HepG2 (cell line): Measurements from ENCODE around the gene NDUFB10. TPM values are rescaled to one million over a fixed set of nuclear protein-coding genes. Genes with fewer than 3 reads are reported as not detected.

Experiments
- GZF1 ChIP-seq: sonication (generic); formaldehyde crosslinking; IDR thresholded peaks from 2 replicates; pipeline ENCODE4 v1.5.1; 2020; ENCODE audit warnings: mild to moderate bottlenecking, missing genetic modification reagents
- IKZF4 ChIP-seq: sonication (generic); formaldehyde crosslinking; IDR thresholded peaks from 2 replicates; pipeline ENCODE4 v1.5.1; 2020; ENCODE audit warnings: borderline replicate concordance, mild to moderate bottlenecking, low read depth, missing genetic modification reagents; ENCODE audit errors: not compliant biosample characterization
- NONO ChIP-seq, 2 experiments: fragments of 450-650 bp in 1 of 2; sonication (generic) in 1 of 2; formaldehyde crosslinking in 1 of 2; IDR thresholded peaks in 1 of 2; conservative IDR thresholded peaks in 1 of 2; 2 replicates each; pipeline versions ENCODE4 v1.6.1 to v1.8.0; 2017 to 2022; ENCODE audit warnings: mild to moderate bottlenecking in 1 of 2, missing genetic modification reagents in 1 of 2, moderate library complexity in 1 of 2
- RBAK ChIP-seq: sonication (generic); formaldehyde crosslinking; IDR thresholded peaks from 2 replicates; pipeline ENCODE4 v1.5.1; 2020; ENCODE audit warnings: mild to moderate bottlenecking, missing genetic modification reagents
- TCF7 ChIP-seq: sonication (generic); IDR thresholded peaks from 2 replicates; pipeline ENCODE4 v1.6.1; 2016; ENCODE audit warnings: antibody characterized with exemption, low read depth
- TEAD3 ChIP-seq: optimal IDR thresholded peaks from 2 replicates; pipeline ENCODE3; 2016; ENCODE audit warnings: borderline replicate concordance
- ZEB1 ChIP-seq: IDR thresholded peaks from 2 replicates; pipeline ENCODE4 v1.6.1; 2012; ENCODE audit warnings: mild to moderate bottlenecking, low read depth, inconsistent platforms; ENCODE audit not compliant: insufficient replicate concordance
- ZFP82 ChIP-seq: sonication (generic); formaldehyde crosslinking; IDR thresholded peaks from 2 replicates; pipeline ENCODE4 v1.5.1; 2020; ENCODE audit warnings: mild to moderate bottlenecking, missing genetic modification reagents, borderline replicate concordance
- ZNF335 ChIP-seq: sonication (generic); formaldehyde crosslinking; IDR thresholded peaks from 2 replicates; pipeline ENCODE4 v1.4.0; 2020; ENCODE audit warnings: missing genetic modification reagents
- ZNF431 ChIP-seq: sonication (generic); formaldehyde crosslinking; IDR thresholded peaks from 2 replicates; pipeline ENCODE4 v1.9.0; 2022; ENCODE audit warnings: missing genetic modification reagents, low read depth, mild to moderate bottlenecking, borderline replicate concordance
- ZNF878 ChIP-seq: sonication (generic); formaldehyde crosslinking; IDR thresholded peaks from 2 replicates; pipeline ENCODE4 v1.8.1; 2023; ENCODE audit warnings: mild to moderate bottlenecking, missing genetic modification reagents, moderate library complexity
- ZSCAN20 ChIP-seq: sonication (generic); formaldehyde crosslinking; IDR thresholded peaks from 2 replicates; pipeline ENCODE4 v1.4.0; 2020; ENCODE audit warnings: missing genetic modification reagents, mild to moderate bottlenecking, borderline replicate concordance
- polyA plus RNA-seq, 8 experiments: library from polyadenylated mRNA; depleted of rRNA in 3 of 8; stranded (reverse) in 7 of 8; unstranded in 1 of 8; fragments of >200 nt; fragmentation: Illumina TruSeq in 4 of 8; extraction: Trizol in 4 of 8; gene quantifications; 2 replicates each; pipeline versions ENCODE4 v1.2.1 to v1.2.3, GENCODE V29; 2011 to 2016; ENCODE audit warnings: low read depth in 4 of 8, missing spikeins in 1 of 8, mixed read lengths in 1 of 8; ENCODE audit not compliant: insufficient read depth in 1 of 8
- total RNA-seq, 5 experiments: library from RNA; depleted of rRNA; stranded (reverse); fragments of >200 nt; fragmentation: Illumina TruSeq; extraction: Trizol; gene quantifications; 2 replicates each; pipeline ENCODE4 v1.2.3, GENCODE V29; 2016; ENCODE audit warnings: low read depth in 1 of 5
- TF ChIP-seq, protein P1 (sequence below): sonication (generic); formaldehyde crosslinking; IDR thresholded peaks from 2 replicates; pipeline ENCODE4 v1.8.1; 2023; ENCODE audit warnings: mild to moderate bottlenecking, inconsistent platforms, moderate library complexity, missing genetic modification reagents, borderline replicate concordance
- TF ChIP-seq, protein P2 (sequence below): sonication (generic); formaldehyde crosslinking; IDR thresholded peaks from 2 replicates; pipeline ENCODE4 v1.4.0; 2020; ENCODE audit warnings: mild to moderate bottlenecking, low read depth, missing genetic modification reagents
- TF ChIP-seq, protein P3 (sequence below): sonication (generic); formaldehyde crosslinking; IDR thresholded peaks from 2 replicates; pipeline ENCODE4 v1.4.0; 2020; ENCODE audit warnings: missing genetic modification reagents, borderline replicate concordance
- TF ChIP-seq, protein P4 (sequence below): sonication (generic); formaldehyde crosslinking; IDR thresholded peaks from 2 replicates; pipeline ENCODE4 v1.5.0; 2020; ENCODE audit warnings: missing genetic modification reagents

Gene NDUFB10
- total and polyA plus RNA-seq, 2 of the 13 experiments (the other 11 are each of a cell fraction or from before 2014, with no cell fraction given), result 68.6 to 157 TPM

DNA sequence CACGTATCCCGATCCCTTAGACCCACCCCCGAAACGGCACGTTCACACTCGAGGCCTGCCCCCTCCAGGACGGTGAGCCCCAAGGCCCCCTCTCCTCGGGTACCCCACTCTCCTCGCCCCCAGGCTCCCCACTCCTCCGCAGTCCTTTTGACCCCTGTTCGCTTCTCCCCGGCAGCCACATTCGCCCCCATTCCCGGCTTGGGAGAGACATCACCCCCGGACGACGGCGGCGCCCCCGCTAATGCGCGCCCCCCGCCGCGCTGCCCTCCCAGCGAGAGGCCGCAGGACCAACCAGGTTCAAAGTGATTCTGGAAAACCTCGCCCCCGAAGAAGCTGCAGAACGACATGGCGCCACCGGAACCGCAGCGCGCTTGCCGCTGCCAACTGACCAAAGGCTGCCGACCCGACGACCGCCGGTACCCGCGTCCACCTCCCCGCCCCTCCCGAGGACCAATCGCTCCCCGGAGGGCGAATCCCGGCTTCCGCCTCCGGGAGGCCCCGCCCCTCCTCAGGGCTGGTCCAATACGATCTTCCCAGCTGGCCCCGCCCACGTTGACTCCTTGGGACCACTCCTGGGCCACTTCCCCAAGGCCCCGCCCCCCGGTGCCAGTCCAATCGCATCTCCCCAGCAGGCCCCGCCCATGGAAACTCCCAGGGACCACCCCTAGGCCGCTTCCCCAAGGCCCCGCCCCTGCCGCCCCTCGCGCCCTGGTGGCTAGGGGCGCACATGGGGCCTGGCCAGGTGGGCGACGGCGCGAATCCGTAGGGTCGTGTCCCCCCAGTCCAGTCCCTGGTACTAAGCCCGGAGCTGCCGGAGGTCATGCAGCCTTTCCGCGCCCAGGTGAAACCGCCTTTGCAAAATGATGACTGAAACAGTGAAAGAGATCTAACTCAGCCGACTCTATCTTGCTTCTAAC lies 16.3 kb upstream of the NDUFB10 start, which contains the start of gene MSRB1 (continued):
- TF ChIP-seq NONO (IDR thresholded peaks at IDR 0.05) (no peak), NONO (CRISPR knock-in tag; conservative IDR thresholded peaks at IDR 0.05) (no peak; the same call in 1 of the 2 replicates), GZF1 (CRISPR knock-in tag) (no peak), RBAK (CRISPR knock-in tag) (no peak), ZNF878 (CRISPR knock-in tag) (peak; percentile 60; the same call in 1 of the 2 replicates), TCF7 (peak; percentile 30; the same call in 1 of the 2 replicates), ZSCAN20 (no peak), ZFP82 (CRISPR knock-in tag) (peak; percentile 58; the same call in 1 of the 2 replicates), ZEB1 (no peak), ZNF431 (CRISPR knock-in tag) (no peak; the same call in 1 of the 2 replicates), ZNF335 (CRISPR knock-in tag) (no peak), TEAD3 (CRISPR knock-in tag) (no peak), IKZF4 (no peak)
- TF ChIP-seq, protein P1, sequence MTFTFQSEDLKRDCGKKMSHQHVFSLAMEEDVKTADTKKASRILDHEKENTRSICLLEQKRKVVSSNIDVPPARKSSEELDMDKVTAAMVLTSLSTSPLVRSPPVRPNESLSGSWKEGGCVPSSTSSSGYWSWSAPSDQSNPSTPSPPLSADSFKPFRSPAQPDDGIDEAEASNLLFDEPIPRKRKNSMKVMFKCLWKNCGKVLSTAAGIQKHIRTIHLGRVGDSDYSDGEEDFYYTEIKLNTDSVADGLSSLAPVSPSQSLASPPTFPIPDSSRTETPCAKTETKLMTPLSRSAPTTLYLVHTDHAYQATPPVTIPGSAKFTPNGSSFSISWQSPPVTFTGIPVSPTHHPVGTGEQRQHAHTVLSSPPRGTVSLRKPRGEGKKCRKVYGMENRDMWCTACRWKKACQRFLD (CRISPR knock-in tag), result 0 out of 2 replicates have a peak, but pooled peaks have one; percentile 26
- TF ChIP-seq, protein P2, sequence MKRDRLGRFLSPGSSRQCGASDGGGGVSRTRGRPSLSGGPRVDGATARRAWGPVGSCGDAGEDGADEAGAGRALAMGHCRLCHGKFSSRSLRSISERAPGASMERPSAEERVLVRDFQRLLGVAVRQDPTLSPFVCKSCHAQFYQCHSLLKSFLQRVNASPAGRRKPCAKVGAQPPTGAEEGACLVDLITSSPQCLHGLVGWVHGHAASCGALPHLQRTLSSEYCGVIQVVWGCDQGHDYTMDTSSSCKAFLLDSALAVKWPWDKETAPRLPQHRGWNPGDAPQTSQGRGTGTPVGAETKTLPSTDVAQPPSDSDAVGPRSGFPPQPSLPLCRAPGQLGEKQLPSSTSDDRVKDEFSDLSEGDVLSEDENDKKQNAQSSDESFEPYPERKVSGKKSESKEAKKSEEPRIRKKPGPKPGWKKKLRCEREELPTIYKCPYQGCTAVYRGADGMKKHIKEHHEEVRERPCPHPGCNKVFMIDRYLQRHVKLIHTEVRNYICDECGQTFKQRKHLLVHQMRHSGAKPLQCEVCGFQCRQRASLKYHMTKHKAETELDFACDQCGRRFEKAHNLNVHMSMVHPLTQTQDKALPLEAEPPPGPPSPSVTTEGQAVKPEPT (CRISPR knock-in tag), result 0 out of 2 replicates have a peak, but pooled peaks have one; percentile 47
- TF ChIP-seq, protein P3, sequence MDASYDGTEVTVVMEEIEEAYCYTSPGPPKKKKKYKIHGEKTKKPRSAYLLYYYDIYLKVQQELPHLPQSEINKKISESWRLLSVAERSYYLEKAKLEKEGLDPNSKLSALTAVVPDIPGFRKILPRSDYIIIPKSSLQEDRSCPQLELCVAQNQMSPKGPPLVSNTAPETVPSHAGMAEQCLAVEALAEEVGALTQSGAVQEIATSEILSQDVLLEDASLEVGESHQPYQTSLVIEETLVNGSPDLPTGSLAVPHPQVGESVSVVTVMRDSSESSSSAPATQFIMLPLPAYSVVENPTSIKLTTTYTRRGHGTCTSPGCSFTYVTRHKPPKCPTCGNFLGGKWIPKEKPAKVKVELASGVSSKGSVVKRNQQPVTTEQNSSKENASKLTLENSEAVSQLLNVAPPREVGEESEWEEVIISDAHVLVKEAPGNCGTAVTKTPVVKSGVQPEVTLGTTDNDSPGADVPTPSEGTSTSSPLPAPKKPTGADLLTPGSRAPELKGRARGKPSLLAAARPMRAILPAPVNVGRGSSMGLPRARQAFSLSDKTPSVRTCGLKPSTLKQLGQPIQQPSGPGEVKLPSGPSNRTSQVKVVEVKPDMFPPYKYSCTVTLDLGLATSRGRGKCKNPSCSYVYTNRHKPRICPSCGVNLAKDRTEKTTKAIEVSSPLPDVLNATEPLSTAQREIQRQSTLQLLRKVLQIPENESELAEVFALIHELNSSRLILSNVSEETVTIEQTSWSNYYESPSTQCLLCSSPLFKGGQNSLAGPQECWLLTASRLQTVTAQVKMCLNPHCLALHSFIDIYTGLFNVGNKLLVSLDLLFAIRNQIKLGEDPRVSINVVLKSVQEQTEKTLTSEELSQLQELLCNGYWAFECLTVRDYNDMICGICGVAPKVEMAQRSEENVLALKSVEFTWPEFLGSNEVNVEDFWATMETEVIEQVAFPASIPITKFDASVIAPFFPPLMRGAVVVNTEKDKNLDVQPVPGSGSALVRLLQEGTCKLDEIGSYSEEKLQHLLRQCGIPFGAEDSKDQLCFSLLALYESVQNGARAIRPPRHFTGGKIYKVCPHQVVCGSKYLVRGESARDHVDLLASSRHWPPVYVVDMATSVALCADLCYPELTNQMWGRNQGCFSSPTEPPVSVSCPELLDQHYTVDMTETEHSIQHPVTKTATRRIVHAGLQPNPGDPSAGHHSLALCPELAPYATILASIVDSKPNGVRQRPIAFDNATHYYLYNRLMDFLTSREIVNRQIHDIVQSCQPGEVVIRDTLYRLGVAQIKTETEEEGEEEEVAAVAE (CRISPR knock-in tag), result no peak
- TF ChIP-seq, protein P4, sequence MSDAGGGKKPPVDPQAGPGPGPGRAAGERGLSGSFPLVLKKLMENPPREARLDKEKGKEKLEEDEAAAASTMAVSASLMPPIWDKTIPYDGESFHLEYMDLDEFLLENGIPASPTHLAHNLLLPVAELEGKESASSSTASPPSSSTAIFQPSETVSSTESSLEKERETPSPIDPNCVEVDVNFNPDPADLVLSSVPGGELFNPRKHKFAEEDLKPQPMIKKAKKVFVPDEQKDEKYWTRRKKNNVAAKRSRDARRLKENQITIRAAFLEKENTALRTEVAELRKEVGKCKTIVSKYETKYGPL, result no peak
